ENCODE measurements around the gene SLC39A5. TPM values are rescaled to one million over a fixed set of nuclear protein-coding genes. Genes with fewer than 3 reads are reported as not detected.
"Not testable (repeated sequence)": the region's sequence is repeated elsewhere in the genome, so short reads cannot be mapped to it uniquely, and the experiment has no call there.

SLC39A5 gene
- total RNA-seq, 1 donor from 2014 or later, result 1.00 TPM

DNA sequence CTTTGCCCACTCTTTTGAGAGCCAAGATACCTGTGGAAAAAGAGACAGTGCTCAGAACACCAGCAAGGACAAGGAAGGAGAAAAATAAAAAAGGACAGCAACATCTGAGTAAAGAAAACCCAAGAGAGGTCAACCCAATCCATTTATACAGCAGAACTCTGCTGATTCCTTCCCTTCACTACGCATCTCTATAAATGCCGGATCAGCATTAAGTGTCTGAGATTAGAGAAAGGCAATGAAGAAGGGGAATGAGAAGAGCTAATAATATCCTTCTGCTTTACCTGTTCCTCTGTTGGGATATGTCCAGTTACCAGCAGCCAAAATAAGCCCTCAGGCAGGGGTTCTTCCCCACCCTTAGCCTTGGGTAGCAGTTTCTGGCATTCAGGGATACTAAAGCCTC lies 52.7 kb downstream of the SLC39A5 start:
- H3K27ac Mint-ChIP-seq, result peak overlapping the region; percentile 46
- DNase-seq, result no peak
- H3K4me3 Mint-ChIP-seq, result no peak overlapping the region
- intact Hi-C loops (cut with micrococcal nuclease), result no loop called here
- POLR2A ChIA-PET, result no interaction called here
- H3K36me3 Mint-ChIP-seq (ENCODE audit: low read depth), result peaks cover 70% of the 10 kb centered on the region
- CTCF ChIA-PET, result no interaction called here
- TF ChIP-seq CTCF (IDR thresholded peaks at IDR 0.05), result no peak
- no peak for ATAC-seq (ENCODE audit: low read depth)
- H3K27me3 Mint-ChIP-seq, result no peaks in the 10 kb centered on the region
- peaks cover 5% of the 10 kb centered on the region for H3K4me1 Mint-ChIP-seq
- no peaks in the 10 kb centered on the region for H3K9me3 Mint-ChIP-seq

DNA sequence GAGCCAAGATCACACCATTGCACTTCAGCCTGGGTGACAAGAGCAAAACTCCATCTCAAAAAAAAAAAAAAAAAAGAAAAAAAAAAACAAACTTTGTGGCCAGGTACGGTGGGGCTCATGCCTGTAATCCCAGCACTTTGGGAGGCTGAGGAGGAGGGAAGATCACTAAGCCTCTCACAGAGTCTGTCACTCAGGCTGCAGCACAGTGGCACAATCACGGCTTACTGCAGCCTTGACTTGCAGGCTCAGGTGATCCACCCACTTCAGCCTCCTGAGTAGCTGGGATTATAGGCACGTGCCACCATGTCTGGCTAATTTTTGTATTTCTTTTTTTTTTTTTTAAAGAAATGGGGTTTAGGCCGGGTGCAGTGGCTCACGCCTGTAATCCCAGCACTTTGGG lies 54.4 kb downstream of the SLC39A5 start:
- DNase-seq; ATAC-seq (ENCODE audit: low read depth); H3K9me3 Mint-ChIP-seq; CTCF ChIA-PET; intact Hi-C loops (cut with micrococcal nuclease); H3K27me3 Mint-ChIP-seq; H3K4me1 Mint-ChIP-seq; H3K4me3 Mint-ChIP-seq; H3K27ac Mint-ChIP-seq: not testable (repeated sequence)
- H3K36me3 Mint-ChIP-seq (ENCODE audit: low read depth), result peaks cover 58% of the 10 kb centered on the region
- POLR2A ChIA-PET, result interaction anchor here (0.7 kb wide), 1 partner anchor 15 kb away, joined by 3 read pairs; no protein-coding TSS in a partner anchor

DNA sequence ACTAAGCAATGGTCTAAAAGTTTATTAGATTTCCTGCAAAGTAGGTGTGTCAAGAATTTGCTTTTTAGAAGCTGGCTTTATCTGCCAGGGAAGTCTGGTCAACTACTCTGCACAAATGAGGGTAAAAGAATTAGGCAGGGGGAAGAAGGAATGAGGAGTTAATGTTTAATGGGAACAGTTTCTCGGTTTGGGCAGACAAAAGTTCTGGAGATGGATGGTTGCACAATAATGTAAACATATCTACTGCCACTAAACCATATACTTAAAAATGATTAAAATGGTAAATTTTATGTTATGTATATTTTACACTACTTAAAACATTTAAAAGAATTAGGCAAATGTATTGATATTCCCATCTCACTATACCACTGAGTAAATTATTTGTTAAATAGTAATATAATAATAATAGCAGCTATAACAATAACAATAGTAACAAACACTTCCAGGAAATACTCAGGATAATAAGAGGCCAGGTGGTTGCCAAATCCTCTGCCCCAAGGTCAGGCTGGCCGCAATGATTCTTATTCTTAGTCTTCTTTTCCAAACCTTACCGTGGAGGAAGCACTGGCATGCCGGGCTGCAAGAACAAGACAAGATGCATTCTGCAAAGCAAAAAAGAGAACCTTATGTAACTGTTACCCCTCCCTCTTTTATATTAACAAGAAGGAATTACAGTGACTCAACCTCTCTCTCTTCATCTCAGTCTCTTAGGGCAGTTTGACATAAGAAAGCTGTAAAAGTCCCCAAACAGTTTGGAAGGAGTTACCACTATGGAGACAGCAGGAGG lies 56.4 kb downstream of the SLC39A5 start:
- ATAC-seq (ENCODE audit: low read depth), result no peak
- Mint-ChIP-seq H3K4me3 (no peak overlapping the region), H3K9me3 (no peaks in the 10 kb centered on the region), H3K27ac (no peak overlapping the region), H3K27me3 (no peaks in the 10 kb centered on the region), H3K4me1 (peaks cover 8% of the 10 kb centered on the region), H3K36me3 (ENCODE audit: low read depth) (peaks cover 59% of the 10 kb centered on the region)
- POLR2A ChIA-PET, result interaction anchor here (0.6 kb wide), 1 partner anchor 235 kb away, joined by 3 read pairs; no protein-coding TSS in a partner anchor
- CTCF ChIA-PET, result interaction anchor here (1.6 kb wide), 1 partner anchor 178 kb away, joined by 13 read pairs; no protein-coding TSS in a partner anchor
- DNase-seq, result no peak
- TF ChIP-seq CTCF (IDR thresholded peaks at IDR 0.05), result no peak
- intact Hi-C loops (cut with micrococcal nuclease), result loop anchor here (2.0 kb wide), 1 partner anchor 15 kb away; the partner anchor contains the start of gene CS

Other genes with a start within 250 kb of the SLC39A5 start
- 5.4 and 5.6 TPM in 2 replicates for gene SUOX, start 232.8 kb upstream of the SLC39A5 start, total RNA-seq
- 4.1 and 6.4 TPM in 2 replicates for gene IKZF4, start 209.0 kb upstream of the SLC39A5 start, total RNA-seq
- gene RPS26, start 188.1 kb upstream of the SLC39A5 start, total RNA-seq, result 23.9 and 28.1 TPM in 2 replicates
- gene ERBB3, start 149.9 kb upstream of the SLC39A5 start, total RNA-seq, result not detected in 2 replicates
- 137 and 155 TPM in 2 replicates for gene PA2G4, start 125.5 kb upstream of the SLC39A5 start, total RNA-seq
- gene RPL41, start 113.4 kb upstream of the SLC39A5 start, total RNA-seq, result 5,829 and 6,631 TPM in 2 replicates
- gene ZC3H10, start 111.8 kb upstream of the SLC39A5 start, total RNA-seq, result 15.4 and 17.1 TPM in 2 replicates
- gene ESYT1, start 101.8 kb upstream of the SLC39A5 start, total RNA-seq, result 120 and 137 TPM in 2 replicates
- 25.2 and 36.2 TPM in 2 replicates for gene MYL6B, start 77.5 kb upstream of the SLC39A5 start, total RNA-seq
- gene MYL6, start 71.7 kb upstream of the SLC39A5 start, total RNA-seq, result 921 and 1,059 TPM in 2 replicates
- gene SMARCC2, start 40.6 kb upstream of the SLC39A5 start, total RNA-seq, result 109 and 136 TPM in 2 replicates
- gene RNF41, start 8.1 kb upstream of the SLC39A5 start, total RNA-seq, result 75.8 and 86.0 TPM in 2 replicates
- gene NABP2, start 5.7 kb upstream of the SLC39A5 start, total RNA-seq, result 27.7 and 31.4 TPM in 2 replicates
- 44.1 and 44.8 TPM in 2 replicates for gene ANKRD52, start 28.3 kb downstream of the SLC39A5 start, total RNA-seq
- 30.2 and 35.6 TPM in 2 replicates for gene COQ10A, start 36.9 kb downstream of the SLC39A5 start, total RNA-seq
- gene CS, start 70.3 kb downstream of the SLC39A5 start, total RNA-seq, result 229 and 233 TPM in 2 replicates
- gene CNPY2, start 85.9 kb downstream of the SLC39A5 start, total RNA-seq, result 72.1 and 98.8 TPM in 2 replicates
- gene PAN2, start 103.9 kb downstream of the SLC39A5 start, total RNA-seq, result 86.3 and 98.9 TPM in 2 replicates
- gene IL23A, start 108.8 kb downstream of the SLC39A5 start, total RNA-seq, result 5.6 and 7.2 TPM in 2 replicates
- 159 and 177 TPM in 2 replicates for gene STAT2, start 130.1 kb downstream of the SLC39A5 start, total RNA-seq
- gene APOF, start 132.8 kb downstream of the SLC39A5 start, total RNA-seq, result not detected in 2 replicates
- gene TIMELESS, start 219.4 kb downstream of the SLC39A5 start, total RNA-seq, result 31.8 and 35.0 TPM in 2 replicates
- gene MIP, start 224.6 kb downstream of the SLC39A5 start, total RNA-seq, result not detected in 2 replicates
- gene SPRYD4, start 238.5 kb downstream of the SLC39A5 start, total RNA-seq, result 5.8 and 7.5 TPM in 2 replicates